HEK293 (cell line): ENCODE results near the gene PRMT2.

Experiments
- CTCF ChIP-seq: fragments of 450-650 bp; formaldehyde crosslinking; IDR thresholded peaks from 2 replicates; pipeline ENCODE4 v1.5.1; 2016; ENCODE audit warnings: missing biosample characterization, missing genetic modification characterization
- KLF16 ChIP-seq: fragments of 450-650 bp; formaldehyde crosslinking; IDR thresholded peaks from 2 replicates; pipeline ENCODE4 v1.5.1; 2017; ENCODE audit warnings: missing biosample characterization, missing genetic modification characterization
- PBX3 ChIP-seq: sonication (generic); formaldehyde crosslinking; IDR thresholded peaks from 2 replicates; pipeline ENCODE4 v1.8.1; 2022; ENCODE audit warnings: mild to moderate bottlenecking, moderate library complexity, missing genetic modification reagents
- REST ChIP-seq: fragments of 450-650 bp; formaldehyde crosslinking; IDR thresholded peaks from 2 replicates; pipeline ENCODE4 v1.5.1; 2016; ENCODE audit warnings: missing biosample characterization, missing genetic modification characterization
- TCF7L2 ChIP-seq: IDR thresholded peaks from 2 replicates; pipeline ENCODE4 v1.6.1; 2011; ENCODE audit warnings: low read depth, mild to moderate bottlenecking, inconsistent platforms, low read length, moderate library complexity, borderline replicate concordance
- ZBTB49 ChIP-seq: fragments of 450-650 bp; formaldehyde crosslinking; IDR thresholded peaks from 2 replicates; pipeline ENCODE4 v1.5.1; 2016; ENCODE audit warnings: missing biosample characterization, missing genetic modification characterization, low read depth
- ZIC2 ChIP-seq: fragments of 450-650 bp; formaldehyde crosslinking; IDR thresholded peaks from 2 replicates; pipeline ENCODE4 v1.5.1; 2016; ENCODE audit warnings: missing biosample characterization, missing genetic modification characterization
- ZNF19 ChIP-seq: fragments of 450-650 bp; formaldehyde crosslinking; IDR thresholded peaks from 2 replicates; pipeline ENCODE4; 2016; ENCODE audit warnings: missing biosample characterization, missing genetic modification characterization, low read depth
- ZNF211 ChIP-seq: fragments of 450-650 bp; formaldehyde crosslinking; IDR thresholded peaks from 2 replicates; pipeline ENCODE4 v1.5.1; 2016; ENCODE audit warnings: low read depth, missing biosample characterization, missing genetic modification characterization
- ZNF214 ChIP-seq: fragments of 450-650 bp; formaldehyde crosslinking; IDR thresholded peaks from 2 replicates; pipeline ENCODE4 v1.5.1; 2017; ENCODE audit warnings: missing biosample characterization, mild to moderate bottlenecking, missing genetic modification characterization, borderline replicate concordance
- ZNF23 ChIP-seq: fragments of 450-650 bp; formaldehyde crosslinking; IDR thresholded peaks from 2 replicates; pipeline ENCODE4 v1.5.1; 2016; ENCODE audit warnings: missing biosample characterization, missing genetic modification characterization, borderline replicate concordance
- ZNF555 ChIP-seq: fragments of 450-650 bp; formaldehyde crosslinking; conservative IDR thresholded peaks from 2 replicates; pipeline ENCODE4 v1.5.1; 2017; ENCODE audit warnings: missing biosample characterization, mild to moderate bottlenecking, missing genetic modification characterization, inconsistent platforms
- ZNF776 ChIP-seq: fragments of 450-650 bp; formaldehyde crosslinking; IDR thresholded peaks from 2 replicates; pipeline ENCODE4 v1.5.0; 2017; ENCODE audit warnings: missing biosample characterization, missing genetic modification characterization, borderline replicate concordance
- ZXDB ChIP-seq: fragments of 450-650 bp; formaldehyde crosslinking; IDR thresholded peaks from 2 replicates; pipeline ENCODE4 v1.5.1; 2016; ENCODE audit warnings: missing biosample characterization, missing genetic modification characterization

GRCh38 chr21:46620846-46621245 is 14.6 kb upstream of the PRMT2 start:
- no peak for TF ChIP-seq CTCF (tag by site-specific recombination)
- TF ChIP-seq ZNF214, result no peak
- TF ChIP-seq REST, result no peak
- TF ChIP-seq PBX3 (CRISPR knock-in tag), result no peak
- no peak for TF ChIP-seq ZNF211
- no peak for TF ChIP-seq ZBTB49 (tag by site-specific recombination)
- TF ChIP-seq KLF16 (tag by site-specific recombination), result no peak
- TF ChIP-seq ZXDB (tag by site-specific recombination), result no peak
- no peak for TF ChIP-seq TCF7L2
- no peak for TF ChIP-seq ZIC2 (tag by site-specific recombination)
- TF ChIP-seq ZNF19 (tag by site-specific recombination), result no peak
- TF ChIP-seq ZNF555 (tag by site-specific recombination), result no peak
- TF ChIP-seq ZNF23 (tag by site-specific recombination), result no peak
- no peak for TF ChIP-seq ZNF776
